Measurements from ENCODE around the gene PDE7B. TPM values are rescaled to one million over a fixed set of nuclear protein-coding genes. Genes with fewer than 3 reads are reported as not detected.

Gene PDE7B
- total RNA-seq, 1 donor from 2014 or later: 14.6 TPM

DNA sequence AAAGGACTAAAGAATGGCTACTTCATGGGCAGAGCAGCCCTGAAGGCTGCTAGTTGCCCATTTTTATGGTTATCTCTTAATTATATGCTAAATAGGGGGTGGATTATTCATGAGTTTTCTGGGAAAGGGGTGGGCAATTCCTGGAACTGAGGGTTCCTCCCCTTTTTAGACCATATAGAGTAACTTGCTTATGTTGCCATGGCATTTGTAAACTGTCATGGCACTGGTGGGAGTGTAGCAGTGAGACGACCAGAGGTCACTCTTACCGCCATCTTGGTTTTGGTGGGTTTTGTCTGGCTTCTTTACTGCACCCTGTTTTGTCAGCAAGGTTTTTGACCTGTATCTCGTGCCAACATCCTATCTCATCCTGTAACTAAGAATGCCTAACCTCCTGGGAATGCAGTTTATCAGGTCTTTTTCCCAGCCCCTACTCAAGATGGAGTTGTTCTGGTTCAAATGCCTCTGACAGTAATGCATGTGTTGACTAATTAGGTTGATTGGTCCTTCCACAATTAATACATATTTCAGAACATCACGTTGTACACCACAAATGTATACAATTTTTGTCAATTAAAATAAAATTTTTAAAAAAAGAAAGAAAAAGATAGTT, 139.5 kb downstream of the PDE7B start:
- no peak for DNase-seq

- no peak for DNase-seq
These were observed 141.2 kb downstream of the PDE7B start for GRCh38 chr6:135992739-135993138.

DNA sequence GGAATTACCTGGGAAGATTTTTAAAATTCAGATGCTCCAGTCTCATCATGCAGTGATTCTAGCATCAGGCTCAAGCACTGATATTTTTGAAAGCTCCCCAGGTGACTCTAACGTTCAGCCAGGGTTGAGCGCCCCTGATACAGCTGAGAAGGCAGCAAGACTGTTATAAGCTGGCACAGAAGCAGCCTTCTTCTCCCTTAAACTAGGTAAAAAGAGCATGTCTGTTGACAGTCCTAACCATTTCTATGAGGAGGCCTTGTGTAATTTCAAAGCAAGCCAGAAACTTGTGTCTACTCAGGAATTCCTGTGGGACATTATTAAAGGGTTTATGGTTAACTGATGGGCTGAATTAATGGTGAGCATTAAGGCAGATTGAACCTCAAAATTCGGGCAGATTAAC, 141.9 kb downstream of the PDE7B start:
- DNase-seq: no peak

- no peak for DNase-seq
These were observed 143.5 kb downstream of the PDE7B start for GRCh38 chr6:135994857-135995544.

- DNase-seq: no peak
These were observed 144.0 kb downstream of the PDE7B start for GRCh38 chr6:135995545-135995898.

- no peak for DNase-seq
These were observed 145.2 kb downstream of the PDE7B start for GRCh38 chr6:135996668-135997067.

GRCh38 chr6:135999393-135999792, 147.9 kb downstream of the PDE7B start:
- no peak for DNase-seq

DNA sequence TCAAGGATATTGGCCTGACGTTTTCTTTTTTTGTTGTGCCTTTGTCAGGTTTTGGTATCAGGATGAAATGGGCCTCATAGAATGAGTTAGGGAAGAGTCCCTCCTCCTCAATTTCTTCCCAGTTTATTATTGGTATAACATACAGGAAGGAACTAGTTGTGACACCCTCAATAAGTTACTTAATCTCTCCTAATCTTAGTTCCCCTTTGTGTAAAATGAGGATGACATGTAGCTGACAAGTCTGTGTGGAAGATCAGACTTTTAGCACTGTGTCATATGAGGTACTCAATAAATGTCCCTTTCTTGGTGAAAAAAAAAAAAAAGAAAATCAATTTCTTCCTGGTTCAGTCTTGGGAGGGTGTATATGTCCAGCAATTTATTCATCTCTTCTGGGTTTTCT, 155.8 kb downstream of the PDE7B start:
- DNase-seq: no peak

GRCh38 chr6:136011475-136011874, 160.0 kb downstream of the PDE7B start:
- DNase-seq: no peak

DNA sequence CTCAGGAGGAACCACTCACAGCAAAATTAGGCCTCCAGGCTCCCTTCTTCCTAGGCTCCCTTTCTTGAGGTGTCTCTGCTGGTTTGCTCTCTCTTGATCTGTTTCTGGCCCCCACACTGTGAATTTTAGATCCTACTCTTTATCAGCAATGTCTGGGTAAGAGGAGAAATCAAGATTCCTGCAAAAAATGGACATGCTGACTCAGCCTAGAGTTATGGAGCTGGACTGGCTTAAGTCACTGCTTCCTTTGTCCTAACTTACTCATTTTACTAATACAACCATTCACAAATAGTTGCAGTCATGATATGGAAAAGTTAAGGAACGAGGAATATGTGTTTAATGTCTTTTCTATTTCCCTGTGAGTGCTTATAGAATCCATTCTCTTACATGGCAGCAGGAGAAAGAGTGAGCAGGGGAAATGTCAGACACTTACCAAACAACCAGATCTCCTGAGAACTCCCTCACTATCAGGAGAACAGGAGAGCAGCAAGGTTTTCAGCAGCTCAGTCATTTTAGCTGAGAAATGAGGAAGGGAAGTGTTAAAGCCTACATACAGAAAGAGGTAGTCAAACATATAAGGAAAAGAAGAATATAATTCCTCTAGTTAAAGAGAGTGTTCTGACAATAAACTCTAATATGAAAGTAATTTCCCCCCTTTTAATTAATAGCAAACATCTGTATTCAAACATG, 160.8 kb downstream of the PDE7B start:
- DNase-seq: no peak

GRCh38 chr6:136012943-136013342, 161.4 kb downstream of the PDE7B start:
- no peak for DNase-seq

- DNase-seq: peak; percentile 49
These were observed 163.2 kb downstream of the PDE7B start for GRCh38 chr6:136014454-136015437.

- DNase-seq: no peak
These were observed 164.0 kb downstream of the PDE7B start for GRCh38 chr6:136015531-136015930.

DNA sequence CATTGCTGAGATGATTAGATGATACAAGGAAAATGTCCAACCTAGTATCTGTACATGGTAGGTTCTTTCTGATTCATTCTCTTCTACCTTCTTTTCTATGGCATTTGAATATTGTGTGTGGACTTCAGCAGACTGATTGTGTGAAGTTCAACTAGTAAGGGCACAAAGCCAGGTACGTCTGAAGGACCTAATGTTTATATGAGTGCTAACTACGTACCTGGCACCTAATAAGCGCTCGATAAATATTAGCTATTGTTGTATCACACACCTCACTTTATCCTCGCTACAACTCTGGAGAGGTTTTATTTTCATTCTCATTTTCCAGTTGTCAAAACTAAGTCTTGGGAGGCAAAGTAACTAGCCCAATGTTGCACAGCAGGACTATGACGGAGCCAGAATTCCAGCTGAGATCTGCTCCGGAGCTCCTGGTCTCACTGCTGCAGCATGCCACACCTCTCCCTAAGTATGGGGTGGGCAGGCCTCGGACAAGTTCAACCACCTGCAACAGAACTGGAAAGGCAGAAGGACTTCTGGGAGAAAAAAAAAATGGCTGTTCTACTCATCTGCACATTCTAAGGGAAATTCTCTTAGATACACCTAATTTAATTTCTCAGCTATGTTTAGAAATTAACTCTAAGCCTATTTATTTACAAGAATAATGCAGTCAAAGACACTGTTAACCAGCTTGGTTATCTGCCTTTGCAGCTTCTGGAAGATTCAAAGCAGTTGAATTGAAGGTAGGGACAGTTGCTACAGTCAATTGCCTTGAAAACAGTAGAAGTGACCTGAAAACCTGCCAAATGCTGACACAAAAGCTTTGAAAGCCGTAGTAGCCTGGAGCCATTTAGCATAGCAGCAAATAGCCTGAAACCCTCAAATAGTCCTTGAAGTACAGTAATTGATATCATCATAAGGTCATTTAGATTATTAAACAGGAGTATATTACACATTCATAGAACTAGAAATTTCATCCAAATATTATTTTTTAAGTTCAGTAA, 165.0 kb downstream of the PDE7B start:
- no peak for DNase-seq

GRCh38 chr6:136020691-136021090, 169.2 kb downstream of the PDE7B start:
- no peak for DNase-seq

DNA sequence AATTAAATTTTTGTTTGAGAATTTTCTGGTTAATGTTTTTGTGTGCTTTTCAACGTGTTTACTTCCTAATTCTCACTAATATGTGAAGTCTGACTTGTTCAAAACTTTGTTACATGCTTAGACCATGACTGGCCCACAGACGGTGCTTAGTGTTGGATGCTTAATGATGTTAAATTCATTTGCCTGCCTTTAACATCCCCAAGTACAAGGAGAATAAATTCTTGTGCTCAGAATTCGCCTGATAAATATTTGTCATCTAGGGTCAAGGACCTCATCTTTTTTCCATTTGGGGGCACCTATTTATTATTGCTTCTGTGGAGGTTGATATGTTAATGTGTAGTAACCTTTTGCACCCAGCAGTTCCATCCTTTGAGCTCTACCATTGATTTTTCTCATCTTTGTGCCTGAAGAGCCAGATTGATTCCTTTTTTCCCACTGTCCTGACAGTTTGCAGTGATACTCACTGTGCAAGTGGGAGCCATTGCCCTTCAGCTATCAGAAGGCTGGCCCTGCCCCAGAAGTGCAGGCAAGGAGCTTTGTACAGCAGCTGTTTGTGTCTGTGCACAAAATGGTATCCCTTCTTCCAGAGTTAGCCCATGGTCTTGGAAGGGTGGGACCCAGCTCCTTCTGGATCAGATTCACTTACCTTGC, 170.8 kb downstream of the PDE7B start:
- no peak for DNase-seq

- DNase-seq: no peak
These were observed 173.2 kb downstream of the PDE7B start for GRCh38 chr6:136024711-136025110.

DNA sequence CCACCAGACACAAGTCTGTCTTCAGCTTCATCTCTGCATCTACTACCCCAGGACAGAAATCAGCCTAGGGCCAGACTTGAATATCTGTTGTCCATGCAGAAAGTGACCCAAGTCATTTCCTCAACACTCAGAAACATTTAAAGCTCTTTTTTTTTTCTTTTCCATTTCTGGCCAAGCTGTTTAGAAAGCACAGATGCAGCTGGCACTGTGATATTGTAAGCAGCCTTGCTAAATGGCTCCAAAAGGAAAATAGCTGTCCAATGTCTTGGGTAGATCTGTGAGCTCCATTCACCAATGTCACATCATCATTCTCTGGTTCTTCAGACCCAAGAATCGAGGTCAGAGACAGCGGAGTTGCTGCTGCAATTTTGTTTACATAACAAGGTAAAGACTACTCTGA, 174.2 kb downstream of the PDE7B start:
- no peak for DNase-seq

GRCh38 chr6:136030131-136030530, 178.6 kb downstream of the PDE7B start:
- DNase-seq: peak; percentile 44

DNA sequence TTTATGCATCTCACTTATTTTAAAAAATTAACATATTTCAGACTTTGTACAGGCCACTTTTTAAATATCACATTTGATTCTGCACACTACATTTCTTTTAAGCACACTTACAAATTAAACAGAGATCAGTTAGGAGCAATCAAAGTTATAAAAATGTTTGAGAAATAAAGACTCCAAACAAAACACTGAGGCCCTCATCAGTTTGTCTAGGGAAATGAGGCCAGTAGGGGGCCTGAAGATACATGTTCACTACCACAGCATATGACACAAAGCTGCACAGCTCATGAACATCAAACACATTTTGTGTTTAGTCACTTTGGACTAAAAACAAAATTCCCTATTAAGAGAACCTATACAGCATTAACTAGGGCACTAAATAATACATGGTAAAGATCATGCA, 180.5 kb downstream of the PDE7B start:
- DNase-seq: peak; percentile 38

GRCh38 chr6:136033416-136033815, 181.9 kb downstream of the PDE7B start:
- peak; percentile 54 for DNase-seq

Data from tongue (tissue), 2 donors.